ENCODE data around the gene PNMT.

The PNMT gene

GRCh38 chr17:39660397-39661385 is 7.6 kb upstream of the PNMT start:
- H3K9ac ChIP-seq (ENCODE audit: low read length): no peak overlapping the region
- H3K27me3 ChIP-seq (ENCODE audit: control insufficient read depth in 1 of 2, insufficient read depth in 2 of 2, low read length in 2 of 2): peaks cover 0 to 10% of the 10 kb centered on the region in 2 donors
- no peak overlapping the region for H3K4me3 ChIP-seq (ENCODE audit: low read depth in 1 of 2, low read length in 2 of 2)
- no peaks in the 10 kb centered on the region for H3K9me3 ChIP-seq (ENCODE audit: low read length)
- no peak overlapping the region for H3K27ac ChIP-seq (ENCODE audit: low read depth, low read length)
- no peaks in the 10 kb centered on the region for H3K4me1 ChIP-seq (ENCODE audit: insufficient read depth, low read length)
- peaks cover 29% of the 10 kb centered on the region for H3K36me3 ChIP-seq (ENCODE audit: insufficient read depth, low read length)

- peaks cover 6 to 22% of the 10 kb centered on the region in 2 donors for H3K27me3 ChIP-seq (ENCODE audit: control insufficient read depth in 1 of 2, insufficient read depth in 2 of 2, low read length in 2 of 2)
- no peaks in the 10 kb centered on the region for H3K4me1 ChIP-seq (ENCODE audit: insufficient read depth, low read length)
- no peak overlapping the region for H3K27ac ChIP-seq (ENCODE audit: low read depth, low read length)
- H3K9me3 ChIP-seq (ENCODE audit: low read length): no peaks in the 10 kb centered on the region
- H3K9ac ChIP-seq (ENCODE audit: low read length): no peak overlapping the region
- peaks cover 29% of the 10 kb centered on the region for H3K36me3 ChIP-seq (ENCODE audit: insufficient read depth, low read length)
- no peak overlapping the region for H3K4me3 ChIP-seq (ENCODE audit: low read depth in 1 of 2, low read length in 2 of 2)
Measured at GRCh38 chr17:39661744-39662541, 6.3 kb upstream of the PNMT start.

DNA sequence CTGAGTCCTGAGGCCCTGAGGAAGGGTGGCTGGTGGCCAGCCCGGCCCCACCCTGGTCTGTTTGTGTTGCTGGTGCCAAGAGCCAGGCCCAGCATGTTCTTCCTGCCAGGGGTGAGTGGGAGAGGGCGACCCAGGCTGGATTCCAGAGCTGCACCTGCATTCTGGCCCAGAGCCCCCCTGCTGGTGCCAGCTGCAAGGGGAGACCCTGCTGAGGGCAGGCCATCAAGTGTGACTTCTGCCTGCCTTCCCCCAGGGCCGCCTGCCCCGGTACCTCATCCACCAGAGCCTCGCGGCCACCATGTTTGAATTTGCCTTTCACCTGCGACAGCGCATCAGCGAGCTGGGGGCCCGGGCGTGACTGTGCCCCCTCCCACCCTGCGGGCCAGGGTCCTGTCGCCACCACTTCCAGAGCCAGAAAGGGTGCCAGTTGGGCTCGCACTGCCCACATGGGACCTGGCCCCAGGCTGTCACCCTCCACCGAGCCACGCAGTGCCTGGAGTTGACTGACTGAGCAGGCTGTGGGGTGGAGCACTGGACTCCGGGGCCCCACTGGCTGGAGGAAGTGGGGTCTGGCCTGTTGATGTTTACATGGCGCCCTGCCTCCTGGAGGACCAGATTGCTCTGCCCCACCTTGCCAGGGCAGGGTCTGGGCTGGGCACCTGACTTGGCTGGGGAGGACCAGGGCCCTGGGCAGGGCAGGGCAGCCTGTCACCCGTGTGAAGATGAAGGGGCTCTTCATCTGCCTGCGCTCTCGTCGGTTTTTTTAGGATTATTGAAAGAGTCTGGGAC is 5.5 kb upstream of the PNMT start:
- Histone ChIP-seq H3K4me3 (ENCODE audit: low read depth in 1 of 2, low read length in 2 of 2) (no peak overlapping the region), H3K4me1 (ENCODE audit: insufficient read depth, low read length) (no peaks in the 10 kb centered on the region), H3K9me3 (ENCODE audit: low read length) (no peaks in the 10 kb centered on the region), H3K36me3 (ENCODE audit: insufficient read depth, low read length) (peaks cover 27% of the 10 kb centered on the region), H3K27me3 (ENCODE audit: control insufficient read depth in 1 of 2, insufficient read depth in 2 of 2, low read length in 2 of 2) (peaks cover 11 to 30% of the 10 kb centered on the region in 2 donors), H3K9ac (ENCODE audit: low read length) (no peak overlapping the region), H3K27ac (ENCODE audit: low read depth, low read length) (no peak overlapping the region)

- H3K36me3 ChIP-seq (ENCODE audit: insufficient read depth, low read length): peaks cover 22% of the 10 kb centered on the region
- no peaks in the 10 kb centered on the region for H3K9me3 ChIP-seq (ENCODE audit: low read length)
- peaks cover 11 to 35% of the 10 kb centered on the region in 2 donors for H3K27me3 ChIP-seq (ENCODE audit: control insufficient read depth in 1 of 2, insufficient read depth in 2 of 2, low read length in 2 of 2)
- no peak overlapping the region for H3K27ac ChIP-seq (ENCODE audit: low read depth, low read length)
- peaks cover 2% of the 10 kb centered on the region for H3K4me1 ChIP-seq (ENCODE audit: insufficient read depth, low read length)
- H3K4me3 ChIP-seq (ENCODE audit: low read depth in 1 of 2, low read length in 2 of 2): no peak overlapping the region
- no peak overlapping the region for H3K9ac ChIP-seq (ENCODE audit: low read length)
Measured at GRCh38 chr17:39663340-39663687, 4.9 kb upstream of the PNMT start.

DNA sequence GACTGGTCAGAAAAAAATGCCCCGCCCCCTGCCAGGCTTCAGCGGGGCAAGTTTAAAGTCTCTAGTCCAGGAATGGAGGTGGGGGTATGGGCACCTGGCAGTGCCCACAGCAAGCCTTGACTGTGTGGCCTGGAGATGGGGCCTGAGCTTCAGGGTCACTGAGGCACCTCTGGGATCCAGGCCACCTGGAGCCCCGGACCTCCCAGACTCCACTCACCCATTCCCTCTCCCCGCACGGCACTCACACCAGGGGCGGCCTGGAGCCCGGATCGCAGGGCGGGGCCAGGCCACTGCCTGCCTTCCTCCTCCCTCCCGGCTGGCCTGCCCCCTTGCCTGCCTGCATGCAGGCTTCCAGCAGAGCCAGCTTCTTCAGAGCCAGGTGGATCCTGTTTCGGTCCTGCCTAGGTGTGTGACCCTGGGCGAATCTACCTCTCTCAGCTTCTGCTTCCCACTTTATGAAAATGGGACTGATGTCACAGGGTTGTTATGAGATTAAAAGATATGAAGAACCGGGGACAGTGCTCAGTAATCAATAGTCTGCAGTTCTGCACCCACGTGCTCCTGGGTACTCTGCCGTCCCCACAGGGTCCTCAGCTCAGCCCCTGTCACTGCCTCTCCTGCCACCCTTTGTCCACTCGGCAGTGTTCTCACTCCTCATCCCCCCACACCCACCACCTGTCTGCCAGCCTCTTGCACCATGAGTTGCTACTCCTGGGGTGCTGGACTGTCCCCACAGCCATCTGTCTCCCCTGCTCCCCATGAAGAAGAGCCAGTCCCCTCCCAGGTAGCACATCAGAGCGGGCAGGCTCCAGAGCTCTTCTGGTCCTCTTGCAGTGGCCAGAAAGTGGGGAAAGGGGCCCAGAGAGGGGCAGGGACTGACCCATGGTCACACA is 4.3 kb upstream of the PNMT start:
- H3K27me3 ChIP-seq (ENCODE audit: control insufficient read depth in 1 of 2, insufficient read depth in 2 of 2, low read length in 2 of 2): peaks cover 16 to 40% of the 10 kb centered on the region in 2 donors
- no peaks in the 10 kb centered on the region for H3K9me3 ChIP-seq (ENCODE audit: low read length)
- H3K9ac ChIP-seq (ENCODE audit: low read length): no peak overlapping the region
- H3K4me3 ChIP-seq (ENCODE audit: low read depth in 1 of 2, low read length in 2 of 2): no peak overlapping the region
- peaks cover 20% of the 10 kb centered on the region for H3K36me3 ChIP-seq (ENCODE audit: insufficient read depth, low read length)
- no peak overlapping the region for H3K27ac ChIP-seq (ENCODE audit: low read depth, low read length)
- H3K4me1 ChIP-seq (ENCODE audit: insufficient read depth, low read length): peaks cover 6% of the 10 kb centered on the region

- no peak within 1 kb of the TSS for H3K4me3 ChIP-seq (ENCODE audit: low read depth in 1 of 2, low read length in 2 of 2)
- peaks cover 19% of the 10 kb centered on the region for H3K36me3 ChIP-seq (ENCODE audit: insufficient read depth, low read length)
- H3K4me1 ChIP-seq (ENCODE audit: insufficient read depth, low read length): peaks cover 6% of the 10 kb centered on the region
- no peak within 1 kb of the TSS for H3K9ac ChIP-seq (ENCODE audit: low read length)
- no peaks in the 10 kb centered on the region for H3K9me3 ChIP-seq (ENCODE audit: low read length)
- no peak within 1 kb of the TSS for H3K27ac ChIP-seq (ENCODE audit: low read depth, low read length)
- H3K27me3 ChIP-seq (ENCODE audit: control insufficient read depth in 1 of 2, insufficient read depth in 2 of 2, low read length in 2 of 2): peaks cover 16 to 50% of the 10 kb centered on the region in 2 donors
Measured at GRCh38 chr17:39664581-39665561, 3.4 kb upstream of the PNMT start, which contains the start of gene TCAP. TSS of gene TCAP (plus strand) at chr17:39665349. CDS start at chr17:39665360, 11 bp downstream.

- Histone ChIP-seq H3K36me3 (ENCODE audit: insufficient read depth, low read length) (peaks cover 10% of the 10 kb centered on the region), H3K9ac (ENCODE audit: low read length) (no peak overlapping the region), H3K4me1 (ENCODE audit: insufficient read depth, low read length) (peaks cover 6% of the 10 kb centered on the region), H3K27ac (ENCODE audit: low read depth, low read length) (no peak overlapping the region), H3K4me3 (ENCODE audit: low read depth in 1 of 2, low read length in 2 of 2) (no peak overlapping the region), H3K27me3 (ENCODE audit: control insufficient read depth in 1 of 2, insufficient read depth in 2 of 2, low read length in 2 of 2) (peaks cover 19 to 58% of the 10 kb centered on the region in 2 donors), H3K9me3 (ENCODE audit: low read length) (no peaks in the 10 kb centered on the region)
Measured at GRCh38 chr17:39665642-39666224, 2.5 kb upstream of the PNMT start.

DNA sequence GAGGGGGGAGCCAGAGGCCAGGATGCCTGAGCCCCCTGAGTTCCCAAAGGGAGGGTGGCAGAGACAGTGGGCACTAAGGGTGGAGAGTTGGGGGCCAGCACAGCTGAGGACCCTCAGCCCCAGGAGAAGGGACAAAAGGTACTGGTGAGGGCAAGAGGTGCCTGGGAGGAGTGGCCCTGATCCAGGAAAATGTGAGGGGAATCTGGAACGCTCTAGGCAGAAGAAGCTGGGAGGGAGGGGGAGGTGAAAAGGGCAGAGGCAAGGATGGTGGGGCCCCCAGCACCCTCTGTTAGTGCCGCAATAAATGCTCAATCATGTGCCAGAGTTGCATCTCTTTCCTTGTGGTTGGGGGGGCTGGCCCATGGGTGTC is 2.0 kb upstream of the PNMT start:
- Histone ChIP-seq H3K27ac (ENCODE audit: low read depth, low read length) (no peak overlapping the region), H3K9ac (ENCODE audit: low read length) (no peak overlapping the region), H3K27me3 (ENCODE audit: control insufficient read depth in 1 of 2, insufficient read depth in 2 of 2, low read length in 2 of 2) (peaks cover 24 to 63% of the 10 kb centered on the region in 2 donors), H3K36me3 (ENCODE audit: insufficient read depth, low read length) (peaks cover 8% of the 10 kb centered on the region), H3K4me3 (ENCODE audit: low read depth in 1 of 2, low read length in 2 of 2) (no peak overlapping the region), H3K9me3 (ENCODE audit: low read length) (no peaks in the 10 kb centered on the region), H3K4me1 (ENCODE audit: insufficient read depth, low read length) (peaks cover 6% of the 10 kb centered on the region)

- Histone ChIP-seq H3K4me1 (ENCODE audit: insufficient read depth, low read length) (peaks cover 6% of the 10 kb centered on the region), H3K27ac (ENCODE audit: low read depth, low read length) (no peak overlapping the region), H3K36me3 (ENCODE audit: insufficient read depth, low read length) (peaks cover 3% of the 10 kb centered on the region), H3K4me3 (ENCODE audit: low read depth in 1 of 2, low read length in 2 of 2) (no peak overlapping the region), H3K27me3 (ENCODE audit: control insufficient read depth in 1 of 2, insufficient read depth in 2 of 2, low read length in 2 of 2) (peaks cover 25 to 68% of the 10 kb centered on the region in 2 donors), H3K9me3 (ENCODE audit: low read length) (no peaks in the 10 kb centered on the region), H3K9ac (ENCODE audit: low read length) (no peak overlapping the region)
Measured at GRCh38 chr17:39666601-39667261, 1.5 kb upstream of the PNMT start.

All from muscle layer of colon (tissue), 2 donors.